UCSD-AML1 (cell line): ENCODE results near the gene PDE4A.
"Not testable (repeated sequence)": the region's sequence is repeated elsewhere in the genome, so short reads cannot be mapped to it uniquely, and the experiment has no call there.

Experiments used
- DNase-seq: peaks from one replicate; lab custom pipeline; 2025; ENCODE audit not compliant: unreplicated experiment; lab: John Stamatoyannopoulos, UW

Gene PDE4A

DNA sequence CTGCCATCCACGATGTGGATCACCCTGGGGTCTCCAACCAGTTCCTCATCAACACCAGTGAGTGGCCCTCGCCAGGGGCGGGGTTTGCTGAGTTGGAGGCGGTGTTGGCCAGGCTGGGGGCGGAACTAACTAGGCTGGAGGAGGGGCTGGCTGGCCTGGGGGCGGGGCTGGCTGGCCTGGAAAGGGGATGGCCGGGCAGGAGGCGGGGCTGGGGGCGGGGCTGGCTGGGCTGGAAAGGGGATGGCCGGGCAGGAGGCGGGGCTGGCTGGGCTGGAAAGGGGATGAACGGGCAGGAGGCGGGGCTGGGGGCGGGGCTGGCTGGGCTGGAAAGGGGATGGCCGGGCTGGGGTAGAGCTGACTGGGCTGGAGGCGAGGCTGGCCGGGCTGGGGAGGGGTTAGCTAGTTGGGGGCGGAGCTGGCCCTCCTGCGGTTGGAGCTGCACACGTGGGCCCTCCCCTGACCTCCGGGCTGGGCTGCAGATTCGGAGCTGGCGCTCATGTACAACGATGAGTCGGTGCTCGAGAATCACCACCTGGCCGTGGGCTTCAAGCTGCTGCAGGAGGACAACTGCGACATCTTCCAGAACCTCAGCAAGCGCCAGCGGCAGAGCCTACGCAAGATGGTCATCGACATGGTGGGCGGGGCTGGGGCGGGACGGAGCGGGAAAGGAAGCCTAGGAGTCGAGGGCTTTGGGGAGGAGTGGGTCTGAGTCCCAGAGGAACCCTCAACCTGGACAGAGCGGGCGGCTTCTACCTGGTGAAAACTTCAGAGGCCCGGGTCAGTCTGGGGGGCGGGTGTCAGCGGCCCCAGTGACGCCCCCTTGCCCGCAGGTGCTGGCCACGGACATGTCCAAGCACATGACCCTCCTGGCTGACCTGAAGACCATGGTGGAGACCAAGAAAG is 41.0 kb downstream of the PDE4A start:
- peak; percentile 96 for DNase-seq

DNA sequence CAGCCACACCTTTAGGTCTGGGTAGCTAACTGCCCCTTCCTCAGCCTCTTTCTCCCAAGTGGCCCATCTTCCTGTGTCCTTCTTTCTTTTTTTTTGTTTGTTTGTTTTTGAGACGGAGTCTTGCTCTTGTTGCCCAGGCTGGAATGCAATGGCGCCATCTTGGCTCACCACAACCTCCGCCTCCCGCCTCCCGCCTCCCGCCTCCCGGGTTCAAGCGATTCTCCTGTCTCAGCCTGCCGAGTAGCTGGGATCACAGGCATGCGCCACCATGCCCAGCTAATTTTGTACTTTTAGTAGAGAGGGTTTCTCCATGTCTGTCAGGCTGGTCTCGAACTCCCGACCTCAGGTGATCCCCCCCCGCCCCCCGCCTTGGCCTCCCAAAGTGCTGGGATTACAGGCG is 41.7 kb downstream of the PDE4A start:
- not testable (repeated sequence) for DNase-seq

DNA sequence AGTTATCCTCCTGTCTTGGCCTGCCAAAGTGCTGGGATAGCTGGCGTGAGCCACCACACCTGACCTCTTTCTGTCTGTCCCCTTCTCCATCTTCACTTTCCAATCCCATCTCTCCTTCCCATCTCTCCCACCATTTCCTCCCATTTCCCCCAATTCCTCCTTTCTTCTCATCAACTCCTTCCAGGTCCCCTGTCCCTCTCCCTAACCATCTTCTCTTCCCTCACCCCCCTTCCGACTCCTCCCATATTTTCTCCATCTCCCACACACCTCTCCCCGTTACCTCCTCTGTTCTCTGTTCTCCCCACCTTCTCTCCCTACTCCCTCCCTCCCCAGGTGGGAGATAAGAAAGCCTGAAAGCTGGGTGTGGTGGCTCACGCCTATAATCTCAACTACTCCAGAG is 42.2 kb downstream of the PDE4A start:
- DNase-seq: no peak

DNA sequence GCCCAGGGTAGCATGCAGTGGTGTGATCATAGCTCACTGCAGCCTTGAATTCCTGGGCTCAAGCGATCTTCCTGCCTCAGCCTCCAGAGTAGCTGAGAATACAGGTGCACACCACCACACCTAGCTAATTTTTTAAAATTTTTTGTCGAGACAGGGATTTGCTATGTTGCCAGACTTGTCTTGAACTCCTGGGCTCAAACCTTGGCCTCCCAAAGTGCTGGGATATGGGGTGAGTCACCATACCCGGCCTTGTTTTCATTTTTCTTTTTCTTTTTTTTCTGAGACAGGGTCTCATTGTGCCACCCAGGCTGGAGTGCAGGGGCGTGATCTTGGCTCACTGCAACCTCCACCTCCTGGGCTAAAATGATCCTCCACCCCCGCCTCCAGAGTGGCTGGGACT is 44.1 kb downstream of the PDE4A start:
- DNase-seq: no peak

DNA sequence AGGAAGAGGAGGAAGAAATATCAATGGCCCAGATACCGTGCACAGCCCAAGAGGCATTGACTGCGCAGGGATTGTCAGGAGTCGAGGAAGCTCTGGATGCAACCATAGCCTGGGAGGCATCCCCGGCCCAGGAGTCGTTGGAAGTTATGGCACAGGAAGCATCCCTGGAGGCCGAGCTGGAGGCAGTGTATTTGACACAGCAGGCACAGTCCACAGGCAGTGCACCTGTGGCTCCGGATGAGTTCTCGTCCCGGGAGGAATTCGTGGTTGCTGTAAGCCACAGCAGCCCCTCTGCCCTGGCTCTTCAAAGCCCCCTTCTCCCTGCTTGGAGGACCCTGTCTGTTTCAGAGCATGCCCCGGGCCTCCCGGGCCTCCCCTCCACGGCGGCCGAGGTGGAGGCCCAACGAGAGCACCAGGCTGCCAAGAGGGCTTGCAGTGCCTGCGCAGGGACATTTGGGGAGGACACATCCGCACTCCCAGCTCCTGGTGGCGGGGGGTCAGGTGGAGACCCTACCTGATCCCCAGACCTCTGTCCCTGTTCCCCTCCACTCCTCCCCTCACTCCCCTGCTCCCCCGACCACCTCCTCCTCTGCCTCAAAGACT is 46.9 kb downstream of the PDE4A start:
- no peak for DNase-seq

DNA sequence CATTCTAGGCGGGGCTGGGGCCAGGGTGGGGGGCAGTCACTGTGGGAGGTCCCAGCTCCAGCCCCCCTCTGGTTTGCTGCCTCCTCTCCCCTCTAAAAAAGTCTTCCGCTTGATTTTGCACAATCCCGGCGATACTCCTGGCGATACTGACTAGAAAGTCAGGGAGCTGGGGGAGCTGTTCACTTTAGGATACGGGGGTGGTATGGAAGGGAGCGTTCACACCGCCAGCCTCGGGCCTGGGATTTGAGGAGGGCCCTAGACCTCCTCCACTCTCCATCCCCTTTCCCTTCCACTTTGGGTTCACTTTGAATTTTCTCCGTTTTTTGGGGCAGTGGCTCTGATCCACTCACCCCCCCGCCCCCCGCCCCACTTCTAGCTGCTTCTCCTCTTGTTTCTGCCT is 47.8 kb downstream of the PDE4A start:
- DNase-seq: no peak

DNA sequence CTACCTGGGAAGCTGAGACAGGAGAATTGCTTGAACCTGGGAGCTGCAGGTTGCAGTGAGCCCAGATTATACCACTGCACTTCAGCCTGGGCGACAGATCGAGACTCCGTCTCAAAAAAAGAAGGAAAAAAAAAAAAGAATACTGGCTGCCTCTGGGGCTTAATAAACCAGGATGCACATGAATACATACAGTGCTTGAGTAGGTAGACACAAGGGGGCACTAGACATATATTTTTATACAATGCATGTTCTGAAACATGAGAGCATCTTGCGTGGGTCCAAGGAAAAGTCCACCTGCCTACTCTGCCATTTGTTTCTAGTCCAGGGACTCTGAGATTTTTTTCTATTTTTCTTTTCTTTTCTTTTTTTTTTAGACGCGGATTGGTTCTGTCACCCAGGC is 51.6 kb downstream of the PDE4A start:
- no peak for DNase-seq

DNA sequence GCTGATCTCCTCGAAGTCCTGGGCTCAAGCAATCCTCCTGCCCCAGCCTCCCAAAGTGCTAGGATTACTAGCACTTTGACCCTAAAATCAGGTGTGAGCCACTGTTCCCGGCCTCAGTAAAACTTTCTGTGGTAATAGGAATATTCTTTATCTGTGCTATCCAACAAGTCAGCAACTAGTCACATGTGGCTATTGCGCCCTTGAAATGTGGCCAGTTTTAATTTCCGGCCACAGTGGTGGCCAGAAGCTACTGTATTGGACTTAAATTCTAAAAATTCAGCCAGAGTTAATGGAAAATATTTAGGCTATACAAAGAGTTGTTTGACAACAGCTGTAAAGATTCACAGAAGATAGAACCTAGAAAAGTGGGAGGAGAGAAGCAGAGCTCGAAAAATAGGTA is 52.9 kb downstream of the PDE4A start:
- DNase-seq: no peak

DNA sequence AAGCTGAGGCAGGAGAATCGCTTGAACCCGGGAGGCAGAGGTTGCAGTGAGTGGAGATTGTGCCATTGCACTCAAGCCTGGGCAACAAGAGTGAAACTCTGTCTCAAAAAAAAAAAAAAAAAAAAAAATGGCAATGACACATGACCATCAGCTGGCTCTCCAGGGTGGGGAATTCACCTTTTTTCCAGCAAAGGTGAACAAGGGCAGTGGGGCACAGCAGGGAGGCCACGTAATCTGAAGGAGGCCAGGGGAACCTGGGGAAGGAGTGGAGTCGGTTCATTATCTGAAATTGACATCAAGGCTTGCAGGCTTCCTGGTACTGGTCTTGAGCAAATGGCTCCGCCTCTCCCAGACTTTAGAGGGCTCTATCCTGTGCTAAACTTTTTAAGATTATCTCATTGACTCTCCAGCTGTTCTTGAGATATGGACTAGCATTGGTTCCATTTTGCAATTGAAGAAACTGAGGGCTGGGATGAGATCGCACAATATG is 54.7 kb downstream of the PDE4A start:
- peak; percentile 14 for DNase-seq

DNA sequence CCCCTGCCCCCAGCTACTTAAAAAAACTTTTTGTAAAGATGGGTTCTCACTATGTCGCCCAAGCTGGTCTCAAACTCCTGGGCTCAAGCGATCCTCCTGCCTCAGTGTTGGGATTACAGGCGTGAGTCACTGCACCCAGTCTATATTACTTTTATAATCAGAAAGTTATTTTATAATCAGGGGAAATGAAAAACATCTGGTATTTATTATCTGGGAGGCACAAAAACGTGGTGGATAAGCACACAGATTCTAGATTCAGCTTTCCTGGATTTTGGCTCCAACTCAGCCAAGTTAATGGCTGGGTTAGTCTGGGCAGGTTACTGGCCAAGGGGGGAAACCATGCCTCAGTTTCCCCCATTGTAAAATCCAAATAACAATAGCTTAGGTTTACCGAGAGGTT is 58.1 kb downstream of the PDE4A start:
- DNase-seq: no peak

DNA sequence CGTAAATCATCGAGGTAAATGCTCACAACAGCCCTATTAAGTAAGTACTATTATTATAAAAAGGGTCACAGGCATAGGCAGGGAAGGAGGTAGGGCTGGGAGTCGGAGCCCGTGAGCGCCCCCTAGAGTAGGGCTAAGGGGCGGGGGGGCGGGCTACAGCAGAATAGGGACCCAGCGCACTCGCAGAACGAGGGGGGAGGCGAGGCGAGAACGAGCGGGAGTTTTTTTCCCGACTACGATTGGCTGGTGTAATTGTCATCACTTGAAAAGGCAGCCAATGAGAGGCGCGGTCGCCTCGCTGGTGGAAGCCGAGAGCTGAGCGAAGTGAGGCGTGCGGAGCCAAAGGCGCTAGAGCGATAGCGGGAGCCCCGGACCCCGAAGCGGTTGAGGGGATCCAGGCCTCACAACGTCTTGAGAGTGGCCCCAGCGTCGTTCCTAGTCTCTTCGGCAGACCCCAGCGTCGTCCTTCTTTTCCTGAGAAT is 58.6 kb downstream of the PDE4A start:
- no peak for DNase-seq

DNA sequence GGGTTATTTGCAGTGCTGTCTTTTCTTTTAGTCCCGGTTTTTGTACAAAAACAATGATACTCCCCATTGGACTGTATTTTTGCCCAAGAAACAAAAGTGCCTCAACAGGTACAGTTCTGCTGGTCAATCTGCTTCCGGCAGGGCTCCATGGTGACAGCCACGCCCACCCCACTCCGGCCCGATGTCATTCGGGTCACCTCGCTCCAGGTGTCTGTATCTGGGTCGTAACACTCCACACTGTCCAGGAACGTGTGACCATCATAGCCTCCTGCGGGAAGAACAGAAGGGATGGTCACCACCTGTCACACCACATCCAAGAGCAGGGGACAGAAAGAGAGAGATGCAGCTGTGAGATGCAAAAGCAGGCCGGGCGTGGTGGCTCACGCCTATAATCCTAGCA is 66.2 kb downstream of the PDE4A start:
- no peak for DNase-seq

DNA sequence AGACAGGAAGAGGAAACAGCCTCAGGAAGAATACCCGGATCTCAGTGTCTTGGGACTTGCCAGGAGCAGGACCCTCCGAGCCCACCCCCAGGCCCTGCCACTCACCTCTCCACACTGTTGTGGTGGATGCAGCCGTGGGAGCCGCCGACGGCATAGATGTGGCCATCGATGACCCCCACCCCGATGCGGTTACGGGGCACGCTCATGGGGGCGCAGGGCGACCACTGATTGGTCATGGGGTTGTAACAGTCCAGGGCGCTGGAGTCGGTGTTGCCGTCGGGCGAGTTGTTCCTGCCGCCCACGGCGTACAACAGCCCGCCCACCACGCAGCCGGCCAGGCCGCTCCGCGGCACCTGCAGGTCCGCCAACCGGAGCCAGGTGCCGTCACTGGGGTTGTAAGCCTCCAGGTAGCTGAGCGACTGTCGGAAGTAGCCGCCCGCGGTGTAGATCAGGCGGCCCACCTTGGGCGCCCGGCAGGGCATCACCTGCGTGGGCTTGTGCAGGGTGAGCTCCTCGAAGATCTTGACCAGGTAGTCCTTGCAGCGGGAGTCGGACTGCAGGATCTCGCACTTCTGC is 71.2 kb downstream of the PDE4A start:
- no peak for DNase-seq

DNA sequence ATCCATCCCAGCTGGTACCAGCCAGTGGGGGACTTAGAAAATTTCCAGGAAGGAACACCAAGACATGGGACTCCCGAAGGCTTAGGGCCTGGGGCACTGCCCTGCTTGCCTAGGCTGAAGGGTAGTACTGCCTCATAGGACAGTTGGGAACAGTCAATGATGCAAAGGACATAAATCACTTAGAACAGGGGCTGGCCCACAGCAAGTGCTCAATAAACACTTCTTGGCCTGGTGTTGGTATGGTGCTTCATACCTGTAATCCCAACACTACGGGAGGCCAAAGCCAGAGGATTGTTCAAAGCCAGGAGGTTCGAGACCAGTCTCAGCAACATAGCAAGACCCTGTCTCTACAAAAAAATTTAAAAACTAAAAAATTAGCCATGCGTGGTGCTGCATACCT is 77.0 kb downstream of the PDE4A start:
- DNase-seq: no peak

DNA sequence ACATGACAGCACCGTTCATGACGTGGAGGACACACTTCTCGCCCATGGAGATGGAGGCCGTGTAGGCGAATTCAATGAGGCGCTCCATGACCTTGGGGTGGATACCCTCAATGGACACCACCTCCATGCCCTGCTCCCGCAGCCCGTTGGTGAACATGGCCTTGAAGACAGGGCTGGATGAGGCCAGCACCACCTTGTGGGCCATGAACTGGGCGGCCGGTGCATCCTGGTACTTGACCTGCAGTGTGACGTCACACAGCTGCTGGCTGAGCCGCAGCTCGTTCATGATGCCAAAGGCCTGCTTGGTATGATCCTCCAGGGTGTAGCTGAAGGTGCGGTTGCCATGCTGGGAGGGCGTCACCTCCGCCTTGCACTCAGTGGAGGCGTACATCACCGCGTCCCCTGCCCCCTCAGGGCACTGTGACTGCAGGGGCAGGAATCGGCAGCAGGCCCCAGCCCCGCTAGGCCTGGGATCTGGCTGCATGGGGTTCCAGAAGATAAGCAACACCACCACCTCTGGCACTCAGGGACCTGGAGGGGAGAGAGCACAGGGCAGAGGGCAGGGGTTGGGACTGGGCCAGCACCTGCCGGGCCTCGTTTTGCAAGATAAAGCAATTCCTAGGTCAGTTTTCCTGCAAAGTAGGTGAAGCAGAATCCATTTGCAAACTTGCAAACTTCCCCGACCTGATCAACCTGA is 79.4 kb downstream of the PDE4A start:
- no peak for DNase-seq

DNA sequence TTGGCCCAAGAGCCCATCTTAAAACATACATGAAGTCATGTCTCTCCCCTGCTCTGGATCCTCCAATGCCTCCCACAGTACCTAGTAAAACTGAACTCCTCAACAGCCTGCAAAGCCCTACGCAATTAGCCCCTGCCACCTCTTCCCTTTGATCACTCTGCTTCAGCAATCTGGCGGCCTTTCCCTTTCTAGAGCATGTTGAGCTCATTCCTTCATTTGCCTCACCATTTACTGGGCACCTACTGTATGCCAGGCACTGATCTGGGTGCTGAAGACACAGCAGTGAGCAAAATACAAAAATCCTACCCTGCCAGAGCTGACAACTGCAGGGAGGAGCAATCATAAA is 79.9 kb downstream of the PDE4A start:
- DNase-seq: no peak

DNA sequence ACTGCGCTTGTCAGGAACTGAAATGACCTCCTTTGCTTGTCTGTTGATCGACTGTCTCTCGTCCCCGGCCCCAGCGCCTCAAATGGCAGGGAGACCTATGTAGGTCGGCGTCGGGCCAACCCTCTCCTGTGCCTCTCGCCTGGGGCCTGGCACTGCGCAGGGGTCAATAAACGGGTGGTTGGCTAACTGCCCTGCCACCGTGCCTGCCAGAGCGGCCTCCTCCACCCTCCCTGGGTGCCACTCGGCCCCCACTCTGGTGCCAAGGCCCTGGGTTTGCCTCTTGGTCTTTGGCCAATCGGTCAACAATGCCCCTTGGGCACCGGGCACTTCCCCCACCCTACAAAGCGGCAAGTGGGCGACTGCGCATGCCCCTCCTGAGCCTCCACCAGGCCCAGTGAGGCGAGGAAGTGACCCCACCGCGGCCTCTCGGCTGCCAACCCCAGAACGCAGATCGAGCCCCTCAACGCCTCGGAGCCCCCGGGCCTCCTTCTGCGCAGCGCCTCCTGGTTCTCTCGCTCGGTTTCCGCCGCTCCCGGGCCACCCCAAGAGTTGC is 81.7 kb downstream of the PDE4A start:
- peak; percentile 64 for DNase-seq

DNA sequence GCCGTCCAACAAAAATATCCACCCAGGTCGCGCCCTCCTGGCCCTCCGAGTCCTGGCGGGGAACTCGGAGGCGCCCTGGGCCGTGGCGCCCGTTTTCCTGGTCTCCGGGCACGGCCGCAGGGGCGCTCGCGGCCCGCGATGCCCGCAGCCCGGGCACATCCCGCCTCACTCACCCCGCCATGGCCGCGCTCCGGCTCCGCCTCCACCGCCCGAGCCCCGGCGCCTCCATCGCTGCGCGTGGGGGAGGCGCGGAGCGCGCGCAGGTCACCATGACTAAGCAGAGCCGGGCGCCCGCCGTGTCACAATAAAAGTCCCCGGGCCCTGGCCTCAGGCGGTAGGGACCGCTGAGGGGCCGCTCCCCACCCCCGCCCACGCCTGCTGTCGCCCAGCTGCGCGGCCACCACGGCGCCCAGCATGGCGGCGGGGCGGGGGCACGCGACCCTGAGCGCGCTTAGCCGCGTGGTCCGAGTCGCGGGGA is 82.2 kb downstream of the PDE4A start:
- DNase-seq: peak; percentile 96

DNA sequence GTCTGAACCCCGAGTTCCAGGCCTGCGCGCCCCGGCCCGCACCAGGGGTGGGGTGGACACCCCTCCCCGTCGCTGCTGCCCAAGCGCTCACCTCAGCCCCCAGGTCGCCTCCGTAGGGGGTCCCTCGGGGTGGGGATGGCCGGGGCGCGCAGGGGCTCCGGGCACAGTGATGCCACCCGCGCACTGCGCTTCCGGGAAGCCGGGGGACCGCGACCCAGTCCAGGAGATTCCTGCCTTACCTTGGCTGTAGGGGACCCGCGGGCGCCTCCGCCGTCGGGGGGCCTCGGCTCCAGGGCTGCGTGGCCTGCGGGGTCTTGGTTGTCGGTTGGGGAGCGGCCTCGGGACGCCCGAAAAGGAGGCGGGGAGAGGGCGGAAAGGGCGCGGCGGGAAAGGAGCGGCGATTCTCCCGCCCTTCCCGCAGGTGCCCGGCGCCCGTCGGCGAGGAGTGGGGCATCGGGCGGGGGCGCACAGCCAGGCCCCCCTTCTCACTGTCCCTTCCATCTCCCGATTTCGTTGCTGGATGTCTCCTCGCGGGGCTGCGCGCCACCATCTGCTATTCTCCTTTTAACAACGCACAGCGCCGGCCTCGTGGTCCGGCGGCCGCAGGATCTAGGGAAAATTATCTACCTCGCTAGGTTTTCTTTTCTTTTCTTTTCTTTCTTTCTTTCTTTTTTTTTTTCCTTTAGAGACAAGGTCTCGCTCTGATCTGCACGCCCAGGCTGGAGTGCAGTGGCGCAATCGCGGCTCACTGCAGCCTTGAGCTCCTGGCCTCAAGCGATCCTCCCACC is 82.9 kb downstream of the PDE4A start, which contains the start of gene KEAP1:
TSS of gene KEAP1 (minus strand) at position 355 of the 788 bp plus-strand sequence. CDS start 3,323 bp downstream, outside the sequence.
- DNase-seq: peak; percentile 48

DNA sequence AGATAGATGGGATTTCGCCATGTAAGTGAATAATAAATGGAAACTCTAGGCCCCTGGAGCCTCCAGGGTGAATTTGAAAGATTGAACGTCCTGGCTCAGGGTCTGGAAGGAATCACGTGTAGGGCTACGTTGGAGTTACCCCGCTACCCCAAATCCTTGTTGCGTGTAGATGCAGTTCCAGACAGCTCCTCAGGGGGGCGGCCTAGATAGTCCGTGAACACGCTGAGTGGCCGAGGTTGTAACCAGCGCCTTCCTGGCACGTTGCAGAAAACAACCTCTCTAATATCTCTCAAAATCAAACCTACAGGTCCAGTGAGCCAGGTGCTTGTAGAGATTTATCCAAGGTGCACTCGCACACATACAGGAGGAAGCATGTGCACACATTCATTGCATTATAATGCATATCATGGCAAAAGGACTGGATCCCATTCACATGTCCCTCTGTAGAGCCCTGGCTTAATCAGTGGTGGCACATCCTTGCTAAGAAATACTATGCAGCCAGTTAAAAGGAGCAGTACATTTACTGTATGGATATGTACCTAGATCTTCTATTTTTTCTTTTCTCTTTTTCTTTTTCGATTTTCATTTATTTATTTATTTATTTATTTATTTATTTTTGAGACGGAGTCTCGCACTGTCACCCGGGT is 85.4 kb downstream of the PDE4A start:
- peak; percentile 77 for DNase-seq
